Measurements from ENCODE around the gene LINGO1.

DNA sequence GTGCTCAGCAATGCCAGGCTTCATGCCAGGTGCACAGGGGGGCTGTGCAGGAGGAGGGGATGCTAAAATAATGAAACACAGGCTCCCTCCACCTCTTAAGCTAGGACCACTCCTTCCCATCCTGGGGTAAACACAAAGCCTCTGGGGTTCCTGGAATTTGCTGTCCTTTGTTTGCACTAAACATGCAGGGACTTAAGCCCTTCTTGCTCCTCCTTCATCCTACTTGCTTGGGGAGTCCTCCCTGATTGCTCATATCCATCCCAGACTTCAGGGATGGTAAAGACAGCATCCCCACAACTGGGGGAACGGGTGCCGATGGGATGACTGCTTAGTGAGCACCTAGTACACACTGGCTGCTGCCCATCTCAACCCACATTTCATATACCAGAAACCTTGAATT lies 5.1 kb downstream of the LINGO1 start:
- TF ChIP-seq EZH2 (IDR thresholded peaks at IDR 0.05; ENCODE audit: borderline replicate concordance, insufficient read depth, low read depth, low read length, poor library complexity, severe bottlenecking), result no peak
- TF ChIP-seq, protein P1, sequence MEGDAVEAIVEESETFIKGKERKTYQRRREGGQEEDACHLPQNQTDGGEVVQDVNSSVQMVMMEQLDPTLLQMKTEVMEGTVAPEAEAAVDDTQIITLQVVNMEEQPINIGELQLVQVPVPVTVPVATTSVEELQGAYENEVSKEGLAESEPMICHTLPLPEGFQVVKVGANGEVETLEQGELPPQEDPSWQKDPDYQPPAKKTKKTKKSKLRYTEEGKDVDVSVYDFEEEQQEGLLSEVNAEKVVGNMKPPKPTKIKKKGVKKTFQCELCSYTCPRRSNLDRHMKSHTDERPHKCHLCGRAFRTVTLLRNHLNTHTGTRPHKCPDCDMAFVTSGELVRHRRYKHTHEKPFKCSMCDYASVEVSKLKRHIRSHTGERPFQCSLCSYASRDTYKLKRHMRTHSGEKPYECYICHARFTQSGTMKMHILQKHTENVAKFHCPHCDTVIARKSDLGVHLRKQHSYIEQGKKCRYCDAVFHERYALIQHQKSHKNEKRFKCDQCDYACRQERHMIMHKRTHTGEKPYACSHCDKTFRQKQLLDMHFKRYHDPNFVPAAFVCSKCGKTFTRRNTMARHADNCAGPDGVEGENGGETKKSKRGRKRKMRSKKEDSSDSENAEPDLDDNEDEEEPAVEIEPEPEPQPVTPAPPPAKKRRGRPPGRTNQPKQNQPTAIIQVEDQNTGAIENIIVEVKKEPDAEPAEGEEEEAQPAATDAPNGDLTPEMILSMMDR (IDR thresholded peaks at IDR 0.05), result no peak

Data from B cell (primary cell).